Inflammatory macrophage treated with lipopolysaccharide for 4 hours (primary cell): Measurements from ENCODE around the gene CAMKV.
A peak's percentile ranks its signal among the peaks of the same experiment; 100 is the strongest.
"Not testable (repeated sequence)": the region's sequence is repeated elsewhere in the genome, so short reads cannot be mapped to it uniquely, and the experiment has no call there.

Source experiments
- DNase-seq: peaks from one replicate; pipeline ENCODE4 v3.0.0-alpha.2; 2020

Gene CAMKV

GRCh38 chr3:49869525-49870126, at the start of gene CAMKV:
Gene CAMKV, minus strand, starts transcription at chr3:49869906. Its CDS starts 7,518 bp downstream, at chr3:49862388.
- DNase-seq = no peak

- DNase-seq = peak; percentile 72
Observed at GRCh38 chr3:49917806-49918590, 48.3 kb upstream of the CAMKV start.

DNA sequence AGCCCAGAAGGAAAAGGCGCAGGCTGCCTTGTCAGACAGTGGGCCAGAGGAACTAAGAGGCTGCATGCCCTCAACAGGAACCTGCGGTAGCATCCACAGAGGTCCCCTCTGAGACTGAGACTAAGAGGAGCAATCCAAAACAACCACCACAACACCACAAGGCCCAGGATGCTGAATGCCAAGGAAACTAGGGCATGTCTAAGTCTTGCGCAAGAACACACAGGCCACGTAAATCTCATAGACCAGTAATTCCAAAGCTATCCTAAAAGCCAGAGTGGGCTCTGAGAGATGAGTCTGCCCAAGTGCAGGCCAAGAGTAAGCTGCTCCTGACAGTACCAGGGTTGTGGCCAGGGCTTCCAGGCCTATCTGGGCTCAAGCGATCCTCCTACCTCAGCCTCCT, 47.0 kb upstream of the CAMKV start:
- no peak for DNase-seq

DNA sequence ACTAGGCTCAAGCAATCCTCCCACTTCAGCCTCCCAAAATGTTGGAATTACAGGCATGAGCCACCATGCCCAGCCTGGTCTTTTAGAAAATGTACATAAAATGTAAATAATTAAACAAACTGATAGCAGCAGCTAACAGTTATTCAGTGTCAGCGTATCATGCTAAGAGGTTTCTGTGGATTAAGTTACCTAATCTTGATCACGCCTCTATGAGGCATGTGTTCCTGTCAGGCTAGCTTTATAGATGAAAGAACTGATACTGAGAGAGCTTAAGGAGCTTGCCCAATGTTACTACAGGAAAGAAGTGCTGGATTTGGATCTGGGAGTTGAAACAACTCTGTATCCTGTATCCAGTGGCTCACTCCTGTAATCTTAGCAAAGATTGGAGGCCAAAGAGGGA, 45.2 kb upstream of the CAMKV start:
- peak; percentile 44 for DNase-seq

DNA sequence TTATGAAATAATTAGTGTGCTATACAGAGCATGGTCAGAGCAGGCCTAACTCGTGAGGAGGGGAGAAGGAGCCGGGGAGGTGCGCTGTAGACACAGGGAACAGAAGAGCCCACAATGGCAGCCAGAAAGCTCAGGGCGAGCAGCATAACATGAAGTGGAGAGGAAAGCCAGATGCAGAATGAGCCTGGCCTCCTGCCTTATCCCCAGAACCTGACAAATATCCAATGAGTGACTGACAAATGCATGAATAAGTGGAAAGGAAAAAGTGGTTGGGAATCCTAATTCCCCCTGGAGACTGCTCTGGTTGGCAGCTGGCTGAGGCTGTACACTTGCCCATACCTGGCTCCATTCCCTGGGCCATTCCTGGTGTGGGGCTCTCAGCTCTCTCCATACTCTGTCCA, 43.2 kb upstream of the CAMKV start:
- no peak for DNase-seq

DNA sequence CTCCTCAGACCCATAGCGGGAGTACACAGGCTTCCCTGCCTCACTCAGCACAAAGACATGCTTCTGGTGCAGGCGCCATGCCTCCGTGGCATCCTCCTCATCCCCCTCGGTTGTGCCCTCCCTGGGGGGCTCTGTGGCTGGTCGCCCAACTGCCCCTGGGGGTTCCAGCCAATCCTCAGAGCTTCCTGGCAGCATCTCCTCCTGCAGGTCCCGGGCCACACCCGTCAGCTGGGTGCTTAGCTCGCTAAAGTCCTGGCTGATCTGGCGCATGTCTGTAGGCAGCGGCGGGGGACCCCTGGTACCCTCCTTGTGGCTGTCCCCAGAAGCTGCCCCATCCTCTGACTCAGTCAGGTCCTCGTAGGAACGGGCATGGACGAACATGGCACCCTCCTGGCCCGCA, 41.9 kb upstream of the CAMKV start:
- no peak for DNase-seq

GRCh38 chr3:49911124-49911420, 41.4 kb upstream of the CAMKV start:
- DNase-seq = no peak

DNA sequence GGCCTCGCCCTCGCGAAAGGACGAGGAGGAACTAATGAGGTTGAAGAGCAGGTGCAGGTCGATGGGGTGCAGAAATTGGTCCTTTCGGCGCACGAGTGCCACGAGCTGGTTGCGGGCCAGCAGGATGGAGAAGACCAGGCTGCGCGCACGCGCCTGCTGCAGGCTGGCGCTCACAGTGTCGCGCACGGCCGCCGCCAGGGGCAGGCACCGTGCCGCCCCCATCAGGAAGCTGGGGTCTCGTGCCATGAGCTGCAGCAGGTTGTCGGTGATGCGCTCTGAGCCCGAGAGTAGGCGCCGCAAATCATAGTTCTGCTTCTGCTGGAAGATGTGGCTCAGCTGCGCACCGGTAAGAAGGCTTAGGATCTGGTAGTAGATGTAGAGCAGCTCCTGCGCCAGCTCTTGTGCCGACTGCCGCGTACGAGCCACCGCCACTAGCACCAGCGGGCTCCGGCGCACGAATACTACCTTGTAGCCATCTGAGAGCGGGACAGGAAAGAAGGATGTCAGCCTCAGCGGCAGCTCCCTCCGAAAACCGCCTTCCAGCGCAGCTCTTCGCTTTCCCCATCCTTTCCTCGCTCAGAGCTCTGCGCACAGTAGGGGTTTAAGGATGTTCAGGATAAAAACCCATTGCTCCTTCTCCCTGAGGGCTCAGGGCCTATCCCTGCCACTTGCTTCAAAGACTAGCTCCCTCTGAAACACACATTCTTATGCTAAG, 40.9 kb upstream of the CAMKV start:
- no peak for DNase-seq

- DNase-seq = no peak
Observed at GRCh38 chr3:49908373-49909199, 38.9 kb upstream of the CAMKV start.

GRCh38 chr3:49906073-49906743, 36.5 kb upstream of the CAMKV start:
- DNase-seq = peak; percentile 65

DNA sequence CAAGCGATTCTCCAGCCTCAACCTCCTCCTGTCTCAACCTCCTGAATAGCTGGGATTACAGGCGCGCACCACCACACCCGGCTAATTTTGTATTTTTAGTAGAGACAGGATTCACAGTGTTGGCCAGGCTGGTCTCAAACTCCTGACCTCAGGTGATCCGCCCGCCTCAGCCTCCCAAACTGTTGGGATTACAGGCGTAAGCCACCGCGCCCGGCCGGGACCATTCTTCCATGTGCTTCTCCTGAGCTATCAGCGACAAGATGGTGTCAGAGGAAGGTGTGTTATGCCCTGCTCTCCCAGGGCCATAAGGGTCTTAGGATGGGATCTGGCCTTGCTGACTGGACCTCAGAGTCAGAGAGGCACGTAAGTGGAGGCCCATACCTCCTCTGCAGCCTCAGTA, 34.7 kb upstream of the CAMKV start:
- DNase-seq = not testable (repeated sequence)

GRCh38 chr3:49903451-49904424, 34.0 kb upstream of the CAMKV start, which contains the start of gene MST1R:
Gene MST1R, minus strand, starts transcription at chr3:49903873. Its CDS starts 264 bp downstream, at chr3:49903609.
- peak; percentile 52 for DNase-seq

- no peak for DNase-seq
Observed at GRCh38 chr3:49902511-49903345, 33.0 kb upstream of the CAMKV start.

DNA sequence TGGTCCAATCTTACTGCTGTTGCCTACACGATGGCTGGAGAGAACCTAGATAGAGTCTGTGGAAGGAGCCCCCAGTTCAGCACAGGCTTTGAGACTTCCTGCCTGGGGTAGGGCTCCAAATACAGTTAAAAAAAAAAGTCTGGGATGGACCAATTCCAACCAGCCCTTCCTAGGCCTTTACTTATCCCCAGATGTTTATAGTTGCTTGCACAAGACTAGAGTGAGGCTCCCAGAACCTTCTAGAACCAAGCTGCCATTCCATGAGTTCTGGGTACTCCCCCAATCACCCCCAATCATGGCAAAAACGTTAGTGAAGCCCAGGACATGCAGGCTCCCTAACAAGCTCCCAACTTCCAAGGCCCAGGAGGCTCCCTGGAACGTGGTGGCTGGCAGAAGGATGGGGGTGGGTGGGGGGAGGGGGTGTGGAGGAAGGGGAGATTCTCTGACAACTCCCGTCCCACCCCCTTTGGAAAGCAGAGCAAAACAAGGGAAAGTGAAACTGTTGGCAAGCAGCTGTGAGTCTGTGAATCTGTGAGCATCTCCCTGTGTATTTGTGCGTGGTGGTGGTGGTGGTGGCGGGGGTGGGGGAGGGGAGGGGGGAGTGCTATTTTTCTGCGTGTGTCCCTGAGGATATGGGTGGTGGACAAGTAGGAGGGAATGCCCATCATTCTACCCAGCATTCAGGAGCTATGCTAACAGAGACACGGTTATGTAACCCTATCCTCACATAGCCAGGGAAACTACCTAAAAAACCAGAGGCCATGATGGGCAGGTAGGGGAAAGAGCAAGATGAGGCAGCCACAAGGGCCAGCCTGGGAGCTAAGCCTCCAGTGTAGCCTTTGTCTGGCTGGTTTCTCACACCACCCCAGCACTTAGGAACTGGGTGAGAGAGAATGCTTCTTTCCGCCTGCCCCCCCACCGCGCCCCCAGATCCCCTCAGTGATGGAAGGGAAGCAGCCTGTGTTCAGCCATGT, 31.9 kb upstream of the CAMKV start:
- no peak for DNase-seq

GRCh38 chr3:49900491-49901153, 30.9 kb upstream of the CAMKV start:
- DNase-seq = no peak

- DNase-seq = no peak
Observed at GRCh38 chr3:49899815-49900214, 30.1 kb upstream of the CAMKV start.

GRCh38 chr3:49898991-49899390, 29.3 kb upstream of the CAMKV start:
- DNase-seq = no peak

DNA sequence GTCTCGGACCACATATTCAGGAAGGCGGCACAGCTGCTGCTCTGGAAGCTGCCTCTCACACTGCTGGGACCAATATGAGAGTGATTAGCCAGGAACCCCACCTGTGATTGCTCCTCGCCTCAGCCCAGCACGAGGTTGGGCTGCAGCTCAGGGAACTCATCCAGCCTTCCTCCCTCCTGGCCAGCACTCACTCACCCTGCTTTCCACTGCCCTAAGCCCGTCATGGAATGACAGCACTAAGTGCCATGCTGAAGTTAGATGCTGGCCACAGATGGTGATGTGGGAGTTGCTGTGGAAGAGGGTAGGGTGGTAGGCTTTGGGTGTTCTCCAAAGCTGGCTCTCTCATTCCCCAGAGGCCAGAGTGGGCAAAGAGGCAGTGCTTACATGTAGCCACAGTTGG, 26.6 kb upstream of the CAMKV start:
- DNase-seq = no peak

GRCh38 chr3:49895791-49896190, 26.1 kb upstream of the CAMKV start:
- DNase-seq = no peak
